ENCODE measurements around the gene PJVK. TPM values are rescaled to one million over a fixed set of nuclear protein-coding genes. Genes with fewer than 3 reads are reported as not detected.

PJVK gene
- total RNA-seq, 1 experiment from 2014 or later = 2.5 TPM

- TF ChIP-seq CDX4 (CRISPR knock-in tag; IDR thresholded peaks at IDR 0.05; ENCODE audit: borderline replicate concordance) (no peak), EMX1 (CRISPR knock-in tag; IDR thresholded peaks at IDR 0.05) (no peak), RELA (CRISPR knock-in tag; IDR thresholded peaks at IDR 0.05; ENCODE audit: borderline replicate concordance) (no peak), ZNF425 (CRISPR knock-in tag; conservative IDR thresholded peaks at IDR 0.05) (no peak), SMAD3 (CRISPR knock-in tag; IDR thresholded peaks at IDR 0.05; ENCODE audit: borderline replicate concordance) (no peak), NR3C1 (CRISPR knock-in tag; conservative IDR thresholded peaks at IDR 0.05; ENCODE audit: low read depth) (no peak)
These were observed 22.2 kb downstream of the PJVK start (continued) for GRCh38 chr2:178473373-178473772.

- ATAC-seq (no peak), DNase-seq (ENCODE audit: low spot score) (no peak)
- Mint-ChIP-seq H3K9me3 (no peaks in the 10 kb centered on the region), H3K27ac (no peak overlapping the region), H3K27me3 (ENCODE audit: low read depth) (no peaks in the 10 kb centered on the region; the same call in 1 of the 2 replicates), H3K36me3 (no peaks in the 10 kb centered on the region), H3K4me3 (no peak overlapping the region), H3K4me1 (0 out of 2 replicates have a peak, but pooled peaks cover 4% of the 10 kb centered on the region)
- TF ChIP-seq ZBTB43 (CRISPR knock-in tag; IDR thresholded peaks at IDR 0.05) (no peak), MAX (CRISPR knock-in tag; IDR thresholded peaks at IDR 0.05) (no peak), FOXP1 (CRISPR knock-in tag; IDR thresholded peaks at IDR 0.05; ENCODE audit: borderline replicate concordance) (no peak), ESRRA (CRISPR knock-in tag; IDR thresholded peaks at IDR 0.05; ENCODE audit: borderline replicate concordance) (no peak), ZNF317 (CRISPR knock-in tag; IDR thresholded peaks at IDR 0.05; ENCODE audit: borderline replicate concordance, low read depth) (no peak), USF1 (CRISPR knock-in tag; IDR thresholded peaks at IDR 0.05) (no peak), ZNF138 (CRISPR knock-in tag; conservative IDR thresholded peaks at IDR 0.05) (no peak)
- POLR2A ChIA-PET = no interaction called here
- CTCF ChIA-PET = no interaction called here
These were observed 22.8 kb downstream of the PJVK start for GRCh38 chr2:178473931-178474330.

- H3K27ac Mint-ChIP-seq = no peak overlapping the region
- ChIA-PET CTCF (no interaction called here), POLR2A (interaction anchor here (0.6 kb wide), 1 partner anchor 1837 kb away, joined by 6 read pairs; no protein-coding TSS in a partner anchor)
- ATAC-seq (no peak), DNase-seq (ENCODE audit: low spot score) (no peak)
- H3K4me3 Mint-ChIP-seq = no peak overlapping the region
- no peaks in the 10 kb centered on the region; the same call in 1 of the 2 replicates for H3K27me3 Mint-ChIP-seq (ENCODE audit: low read depth)
- no peak for TF ChIP-seq FOXP4 (CRISPR knock-in tag; IDR thresholded peaks at IDR 0.05)
- TF ChIP-seq ZNF281 (CRISPR knock-in tag; IDR thresholded peaks at IDR 0.05) = no peak
- peak; percentile 59; the same call in 1 of the 2 replicates for TF ChIP-seq ZNF121 (CRISPR knock-in tag; IDR thresholded peaks at IDR 0.05)
- peaks cover 9% of the 10 kb centered on the region; the same call in 1 of the 2 replicates for H3K4me1 Mint-ChIP-seq
- H3K36me3 Mint-ChIP-seq = no peaks in the 10 kb centered on the region
- H3K9me3 Mint-ChIP-seq = no peaks in the 10 kb centered on the region
These were observed 23.4 kb downstream of the PJVK start for GRCh38 chr2:178474560-178474959.

Data from WTC11 (cell line).